ENCODE measurements around the gene GSTK1. TPM values are rescaled to one million over a fixed set of nuclear protein-coding genes. Genes with fewer than 3 reads are reported as not detected.
A peak's percentile ranks its signal among the peaks of the same experiment; 100 is the strongest.
"Not testable (repeated sequence)": the region's sequence is repeated elsewhere in the genome, so short reads cannot be mapped to it uniquely, and the experiment has no call there.

The GSTK1 gene
- total RNA-seq, 4 donors from 2014 or later: 202 to 580 (median 484) TPM

GRCh38 chr7:143289421-143289820 lies 26.2 kb downstream of the GSTK1 start:
- Histone ChIP-seq H3K4me3 (peak overlapping the region; percentile 77 to 94 (median 87)), H3K36me3 (peaks cover 0 to 31% (median 0%) of the 10 kb centered on the region in 3 donors), H3K9me3 (no peaks in the 10 kb centered on the region), H3K4me1 (peaks cover 0 to 28% (median 7%) of the 10 kb centered on the region in 4 donors), H3K27me3 (no peaks in the 10 kb centered on the region), H3K27ac (peak overlapping the region; percentile 87 to 97 (median 92))
- DNase-seq: no peak
- TF ChIP-seq CTCF (IDR thresholded peaks at IDR 0.05) (no peak), POLR2A (IDR thresholded peaks at IDR 0.05) (no peak)

- H3K27me3 ChIP-seq, H3K27ac ChIP-seq, DNase-seq, H3K9me3 ChIP-seq: not testable (repeated sequence)
- Histone ChIP-seq H3K36me3 (peaks cover 0 to 36% (median 0%) of the 10 kb centered on the region in 3 donors), H3K4me3 (peak overlapping the region in 1 of 4 donors; percentile 77), H3K4me1 (peaks cover 0 to 28% (median 7%) of the 10 kb centered on the region in 4 donors)
Observed at GRCh38 chr7:143289888-143290287, 26.6 kb downstream of the GSTK1 start.

- Histone ChIP-seq H3K27me3 (no peaks in the 10 kb centered on the region), H3K9me3 (no peaks in the 10 kb centered on the region), H3K4me3 (peak overlapping the region in 1 of 4 donors; percentile 77), H3K27ac (no peak overlapping the region), H3K36me3 (peaks cover 0 to 40% (median 0%) of the 10 kb centered on the region in 3 donors), H3K4me1 (peaks cover 0 to 28% (median 7%) of the 10 kb centered on the region in 4 donors)
- no peak for TF ChIP-seq CTCF (IDR thresholded peaks at IDR 0.05)
- no peak for TF ChIP-seq POLR2A (IDR thresholded peaks at IDR 0.05)
- DNase-seq: no peak
Observed at GRCh38 chr7:143290293-143290692, 27.1 kb downstream of the GSTK1 start.

- no peak for TF ChIP-seq POLR2A (IDR thresholded peaks at IDR 0.05)
- no peak for TF ChIP-seq CTCF (IDR thresholded peaks at IDR 0.05)
- Histone ChIP-seq H3K4me3 (no peak overlapping the region), H3K27ac (no peak overlapping the region)
Observed at GRCh38 chr7:143292876-143293275, 29.6 kb downstream of the GSTK1 start.

GRCh38 chr7:143295870-143296269 lies 32.6 kb downstream of the GSTK1 start:
- Histone ChIP-seq H3K27ac (peak overlapping the region in 1 of 4 donors; percentile 4), H3K4me1 (peaks cover 0 to 20% (median 0%) of the 10 kb centered on the region in 4 donors), H3K36me3 (peaks cover 0 to 90% (median 0%) of the 10 kb centered on the region in 3 donors)

More at GRCh38 chr7:143292876-143293275, 29.6 kb downstream of the GSTK1 start:
- no peak for DNase-seq
- peaks cover 0 to 26% (median 7%) of the 10 kb centered on the region in 4 donors for H3K4me1 ChIP-seq
- no peaks in the 10 kb centered on the region for H3K27me3 ChIP-seq
- H3K9me3 ChIP-seq: no peaks in the 10 kb centered on the region
- H3K36me3 ChIP-seq: peaks cover 0 to 65% (median 0%) of the 10 kb centered on the region in 3 donors

More at GRCh38 chr7:143295870-143296269, 32.6 kb downstream of the GSTK1 start:
- no peak overlapping the region for H3K4me3 ChIP-seq
- TF ChIP-seq CTCF (IDR thresholded peaks at IDR 0.05): no peak
- no peak for TF ChIP-seq POLR2A (IDR thresholded peaks at IDR 0.05)
- H3K27me3 ChIP-seq: no peaks in the 10 kb centered on the region
- no peaks in the 10 kb centered on the region for H3K9me3 ChIP-seq
- no peak for DNase-seq
